ENCODE measurements around the gene HLA-DQA2.
"Not testable (repeated sequence)": the region's sequence is repeated elsewhere in the genome, so short reads cannot be mapped to it uniquely, and the experiment has no call there.

DNA sequence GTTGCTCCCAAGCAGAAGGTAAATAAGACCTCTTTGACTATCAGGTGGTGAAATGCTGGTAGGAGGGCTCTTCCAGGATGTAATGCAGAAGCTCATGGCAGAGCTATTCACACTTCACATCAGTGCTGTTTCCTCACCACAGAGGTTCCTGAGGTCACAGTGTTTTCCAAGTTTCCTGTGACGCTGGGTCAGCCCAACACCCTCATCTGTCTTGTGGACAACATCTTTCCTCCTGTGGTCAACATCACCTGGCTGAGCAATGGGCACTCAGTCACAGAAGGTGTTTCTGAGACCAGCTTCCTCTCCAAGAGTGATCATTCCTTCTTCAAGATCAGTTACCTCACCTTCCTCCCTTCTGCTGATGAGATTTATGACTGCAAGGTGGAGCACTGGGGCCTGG lies 4.5 kb downstream of the HLA-DQA2 start:
- TF ChIP-seq, protein P1, sequence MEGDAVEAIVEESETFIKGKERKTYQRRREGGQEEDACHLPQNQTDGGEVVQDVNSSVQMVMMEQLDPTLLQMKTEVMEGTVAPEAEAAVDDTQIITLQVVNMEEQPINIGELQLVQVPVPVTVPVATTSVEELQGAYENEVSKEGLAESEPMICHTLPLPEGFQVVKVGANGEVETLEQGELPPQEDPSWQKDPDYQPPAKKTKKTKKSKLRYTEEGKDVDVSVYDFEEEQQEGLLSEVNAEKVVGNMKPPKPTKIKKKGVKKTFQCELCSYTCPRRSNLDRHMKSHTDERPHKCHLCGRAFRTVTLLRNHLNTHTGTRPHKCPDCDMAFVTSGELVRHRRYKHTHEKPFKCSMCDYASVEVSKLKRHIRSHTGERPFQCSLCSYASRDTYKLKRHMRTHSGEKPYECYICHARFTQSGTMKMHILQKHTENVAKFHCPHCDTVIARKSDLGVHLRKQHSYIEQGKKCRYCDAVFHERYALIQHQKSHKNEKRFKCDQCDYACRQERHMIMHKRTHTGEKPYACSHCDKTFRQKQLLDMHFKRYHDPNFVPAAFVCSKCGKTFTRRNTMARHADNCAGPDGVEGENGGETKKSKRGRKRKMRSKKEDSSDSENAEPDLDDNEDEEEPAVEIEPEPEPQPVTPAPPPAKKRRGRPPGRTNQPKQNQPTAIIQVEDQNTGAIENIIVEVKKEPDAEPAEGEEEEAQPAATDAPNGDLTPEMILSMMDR (IDR thresholded peaks at IDR 0.05 in 8 of 11, conservative IDR thresholded peaks at IDR 0.05 in 3 of 11): not testable (repeated sequence)
- TF ChIP-seq POLR2A (IDR thresholded peaks at IDR 0.05): not testable (repeated sequence)
